Neural cell (in vitro differentiated cells): Measurements from ENCODE around the gene KRTAP3-3. TPM values are rescaled to one million over a fixed set of nuclear protein-coding genes. Genes with fewer than 3 reads are reported as not detected.

Source experiments
- H2AFZ ChIP-seq: fragments of 200-600, 300-800 bp; sonication (generic), shearing (Covaris generic); 2 replicates; pipeline ENCODE4 v1.6.0; 2014; ENCODE audit warnings: low read depth, mild to moderate bottlenecking, antibody characterized with exemption, low read length, moderate library complexity
- H3F3A ChIP-seq: fragments of 200-600 bp; shearing (Covaris generic); 2 replicates; pipeline ENCODE4 v1.6.1; 2016; ENCODE audit warnings: mild to moderate bottlenecking, moderate library complexity, mixed read lengths, antibody characterized with exemption, low read length; ENCODE audit not compliant: insufficient read depth, poor library complexity, severe bottlenecking
- H3K27ac ChIP-seq: fragments of 200-600, 300-800 bp; sonication (generic), shearing (Covaris generic); 2 replicates; pipeline ENCODE4 v1.5.1; 2014; ENCODE audit warnings: mild to moderate bottlenecking, low read length, moderate library complexity
- H3K27me3 ChIP-seq: fragments of 300-800, 200-600 bp; sonication (generic), shearing (Covaris generic); 2 replicates; pipeline ENCODE4 v1.6.0; 2014; ENCODE audit warnings: mild to moderate bottlenecking, low read depth, low read length, moderate library complexity; ENCODE audit not compliant: insufficient read depth
- H3K36me3 ChIP-seq: fragments of 300-800, 200-600 bp; sonication (generic), shearing (Covaris generic); 2 replicates; pipeline ENCODE4 v1.5.1; 2014; ENCODE audit warnings: mild to moderate bottlenecking, antibody characterized with exemption, low read length, moderate library complexity; ENCODE audit not compliant: insufficient read depth
- H3K4me2 ChIP-seq: fragments of 300-800, 200-600 bp; sonication (generic), shearing (Covaris generic); 2 replicates; pipeline ENCODE4 v1.6.0; 2014; ENCODE audit warnings: mild to moderate bottlenecking, low read length
- H3K4me3 ChIP-seq: fragments of 300-800, 200-600 bp; sonication (generic), shearing (Covaris generic); 2 replicates; pipeline ENCODE4 v1.5.1; 2014; ENCODE audit warnings: mild to moderate bottlenecking, low read length, moderate library complexity
- H3K79me2 ChIP-seq: fragments of 200-600 bp; shearing (Covaris generic); replicated peaks from 2 replicates; pipeline ENCODE4 v1.6.0; 2014; ENCODE audit warnings: mild to moderate bottlenecking, low read length, moderate library complexity; ENCODE audit not compliant: insufficient read depth
- H3K9ac ChIP-seq: fragments of 300-800, 200-600 bp; sonication (generic), shearing (Covaris generic); 2 replicates; pipeline ENCODE4 v1.6.1; 2016; ENCODE audit warnings: mild to moderate bottlenecking, low read length, mixed read lengths
- H3K9me2 ChIP-seq: fragments of 200-600 bp; shearing (Covaris generic); 2 replicates; pipeline ENCODE4 v1.6.1; 2016; ENCODE audit warnings: mild to moderate bottlenecking, low read length, mixed read lengths; ENCODE audit not compliant: insufficient read depth
- H3K9me3 ChIP-seq: fragments of 200-600, 300-800 bp; sonication (generic), shearing (Covaris generic); 2 replicates; pipeline ENCODE4 v1.6.1; 2016; ENCODE audit warnings: mild to moderate bottlenecking, mixed run types, low read length, moderate library complexity, mixed read lengths
- H4K20me1 ChIP-seq: fragments of 200-600 bp; shearing (Covaris generic); 2 replicates; pipeline ENCODE4 v1.6.1; 2016; ENCODE audit warnings: mild to moderate bottlenecking, mixed run types; ENCODE audit not compliant: insufficient read depth
- CTCF ChIP-seq: fragments of 450-650 bp; IDR thresholded peaks from 2 replicates; pipeline ENCODE4 v1.5.1; 2014; ENCODE audit warnings: antibody characterized with exemption, mild to moderate bottlenecking, moderate library complexity; ENCODE audit not compliant: poor library complexity, severe bottlenecking
- EP300 ChIP-seq: fragments of 450-650 bp; conservative IDR thresholded peaks from 2 replicates; pipeline ENCODE4 v1.6.1; 2014; ENCODE audit warnings: antibody characterized with exemption, mild to moderate bottlenecking, moderate library complexity; ENCODE audit not compliant: poor library complexity, severe bottlenecking
- EZH2 ChIP-seq: fragments of 200-600, 300-800 bp; shearing (Covaris generic), sonication (generic); IDR thresholded peaks from 2 replicates; pipeline ENCODE4 v1.6.1; 2014; ENCODE audit warnings: antibody characterized with exemption, low read length, borderline replicate concordance, mild to moderate bottlenecking; ENCODE audit not compliant: insufficient read depth, poor library complexity, severe bottlenecking
- MXI1 ChIP-seq: fragments of 450-650 bp; conservative IDR thresholded peaks from 2 replicates; pipeline ENCODE4 v1.6.1; 2014; ENCODE audit warnings: antibody characterized with exemption, mild to moderate bottlenecking; ENCODE audit not compliant: poor library complexity, severe bottlenecking
- POLR2AphosphoS5 ChIP-seq: IDR thresholded peaks from 2 replicates; pipeline ENCODE4 v1.6.1; 2012
- RAD21 ChIP-seq: fragments of 450-650 bp; conservative IDR thresholded peaks from 2 replicates; pipeline ENCODE4 v1.6.1; 2014; ENCODE audit warnings: antibody characterized with exemption, mild to moderate bottlenecking, moderate library complexity
- REST ChIP-seq: IDR thresholded peaks from 2 replicates; pipeline ENCODE4 v1.6.1; 2012; ENCODE audit warnings: borderline replicate concordance
- SMC3 ChIP-seq: fragments of 450-650 bp; conservative IDR thresholded peaks from 2 replicates; pipeline ENCODE4 v1.6.1; 2014; ENCODE audit warnings: antibody characterized with exemption, mild to moderate bottlenecking, moderate library complexity; ENCODE audit not compliant: poor library complexity
- TAF1 ChIP-seq: IDR thresholded peaks from 2 replicates; pipeline ENCODE4 v1.6.1; 2012; ENCODE audit warnings: low read depth
- polyA plus RNA-seq: library from polyadenylated mRNA; depleted of rRNA; stranded (reverse); fragments of >200 nt; gene quantifications from 2 replicates; pipeline ENCODE4 v1.2.3, GENCODE V29; 2014

KRTAP3-3 gene
- polyA plus RNA-seq, 1 donor from 2014 or later, result not detected

- Histone ChIP-seq H4K20me1 (no peaks in the 10 kb centered on the region), H3K4me2 (no peak overlapping the region), H2AFZ (no peak overlapping the region), H3K9me3 (no peaks in the 10 kb centered on the region), H3K79me2 (no peaks in the 10 kb centered on the region), H3K4me3 (no peak overlapping the region), H3K9ac (no peak overlapping the region), H3F3A (no peaks in the 10 kb centered on the region), H3K36me3 (no peaks in the 10 kb centered on the region), H3K9me2 (no peaks in the 10 kb centered on the region), H3K27me3 (no peaks in the 10 kb centered on the region), H3K27ac (no peak overlapping the region)
- TF ChIP-seq REST, result no peak
These were observed 18.6 kb upstream of the KRTAP3-3 start for GRCh38 chr17:41012326-41013120.

- H3K36me3 ChIP-seq, result no peaks in the 10 kb centered on the region
- H3K27ac ChIP-seq, result no peak overlapping the region
These were observed 16.5 kb upstream of the KRTAP3-3 start for GRCh38 chr17:41010441-41010840.

More at GRCh38 chr17:41010441-41010840, 16.5 kb upstream of the KRTAP3-3 start:
- Histone ChIP-seq H3K9me2 (no peaks in the 10 kb centered on the region), H3K9me3 (no peaks in the 10 kb centered on the region), H4K20me1 (no peaks in the 10 kb centered on the region), H3K9ac (no peak overlapping the region), H3F3A (no peaks in the 10 kb centered on the region), H3K79me2 (no peaks in the 10 kb centered on the region), H3K4me3 (no peak overlapping the region), H3K27me3 (no peaks in the 10 kb centered on the region), H2AFZ (no peak overlapping the region), H3K4me2 (no peak overlapping the region)
- TF ChIP-seq MXI1, result no peak
- no peak for TF ChIP-seq EZH2
- no peak for TF ChIP-seq TAF1
- TF ChIP-seq CTCF, result no peak
- TF ChIP-seq RAD21, result no peak
- TF ChIP-seq SMC3, result no peak
- no peak for TF ChIP-seq REST
- no peak for TF ChIP-seq POLR2AphosphoS5
- no peak for TF ChIP-seq EP300
